Prostate gland (tissue), 2 donors: ENCODE data around the gene CLEC16A.

Experiments used
- CTCF ChIP-seq, 4 experiments: fragments of 200-600 bp in 2 of 4; fragments of 450-650 bp in 2 of 4; sonication (generic) in 2 of 4; IDR thresholded peaks; 1 replicate in 3 of 4; 2 replicates in 1 of 4; pipeline ENCODE4 v1.5.1; 2016 to 2019; ENCODE audit warnings: antibody characterized with exemption in 4 of 4, mild to moderate bottlenecking in 2 of 4, moderate library complexity in 2 of 4
- POLR2A ChIP-seq: fragments of 450-650 bp; IDR thresholded peaks from one replicate; pipeline ENCODE4 v1.6.1; 2016; ENCODE audit warnings: antibody characterized with exemption, mild to moderate bottlenecking

- TF ChIP-seq CTCF (IDR thresholded peaks at IDR 0.05) (peak in 1 of 4 experiments; percentile 14), POLR2A (no peak)
These were observed 35.6 kb downstream of the CLEC16A start for GRCh38 chr16:10979717-10980601.
